OCI-LY1 (cell line): ENCODE data around the gene IRAK1.

Experiments
- H2AFZ ChIP-seq: fragments of 200-600 bp; sonication (generic), shearing (Covaris generic); 2 replicates; pipeline ENCODE4 v1.6.0; 2014; ENCODE audit warnings: antibody characterized with exemption, mild to moderate bottlenecking, low read length
- H3F3A ChIP-seq: fragments of 200-600 bp; sonication (generic), shearing (Covaris generic); 2 replicates; pipeline ENCODE4 v1.6.0; 2014; ENCODE audit warnings: mild to moderate bottlenecking, antibody characterized with exemption, low read length, moderate library complexity; ENCODE audit not compliant: insufficient read depth
- H3K27ac ChIP-seq: fragments of 200-600 bp; sonication (generic); 2 replicates; pipeline ENCODE4 v1.5.1; 2014; ENCODE audit warnings: low read length, mixed run types, mild to moderate bottlenecking, low read depth; ENCODE audit not compliant: poor library complexity, severe bottlenecking
- H3K27me3 ChIP-seq: fragments of 200-600 bp; sonication (generic); 2 replicates; pipeline ENCODE4 v1.6.0; 2014; ENCODE audit warnings: antibody characterized with exemption, mild to moderate bottlenecking, low read length, moderate library complexity; ENCODE audit not compliant: insufficient read depth
- H3K36me3 ChIP-seq: fragments of 200-600 bp; sonication (generic); 2 replicates; pipeline ENCODE4 v1.6.1; 2014; ENCODE audit warnings: mild to moderate bottlenecking, antibody characterized with exemption, low read length, moderate library complexity, mixed read lengths; ENCODE audit not compliant: insufficient read depth
- H3K4me1 ChIP-seq: fragments of 200-600 bp; sonication (generic); 2 replicates; pipeline ENCODE4 v1.5.1; 2014; ENCODE audit warnings: mild to moderate bottlenecking, low read length, moderate library complexity; ENCODE audit not compliant: insufficient read depth, severe bottlenecking
- H3K4me2 ChIP-seq: fragments of 200-600 bp; sonication (generic), shearing (Covaris generic); 2 replicates; pipeline ENCODE4 v1.6.1; 2014; ENCODE audit warnings: low read length
- H3K4me3 ChIP-seq: fragments of 200-600 bp; sonication (generic); 2 replicates; pipeline ENCODE4 v1.5.1; 2014; ENCODE audit warnings: low read length, low read depth, mild to moderate bottlenecking, mixed read lengths; ENCODE audit not compliant: poor library complexity, severe bottlenecking
- H3K79me2 ChIP-seq: fragments of 200-600 bp; shearing (Covaris generic); 2 replicates; pipeline ENCODE4 v1.6.1; 2016; ENCODE audit warnings: mixed run types, low read length, mixed read lengths; ENCODE audit not compliant: insufficient read depth
- H3K9ac ChIP-seq: fragments of 200-600 bp; sonication (generic), shearing (Covaris generic); 2 replicates; pipeline ENCODE4 v1.6.1; 2014; ENCODE audit warnings: mild to moderate bottlenecking, low read length, mixed read lengths
- H3K9me2 ChIP-seq: fragments of 200-600 bp; sonication (generic), shearing (Covaris generic); 2 replicates; pipeline ENCODE4 v1.6.1; 2014; ENCODE audit warnings: low read depth, mild to moderate bottlenecking, low read length, mixed read lengths
- H3K9me3 ChIP-seq: fragments of 200-600 bp; shearing (Covaris generic); 2 replicates; pipeline ENCODE4 v1.6.1; 2014; ENCODE audit warnings: low read length, mixed read lengths
- H4K20me1 ChIP-seq: fragments of 200-600 bp; sonication (generic), shearing (Covaris generic); 2 replicates; pipeline ENCODE4 v1.6.0; 2016; ENCODE audit warnings: mild to moderate bottlenecking, low read length; ENCODE audit not compliant: insufficient read depth
- CTCF ChIP-seq: fragments of 200-600 bp; sonication (generic), shearing (Covaris generic); IDR thresholded peaks from 2 replicates; pipeline ENCODE4 v1.5.1; 2017; ENCODE audit warnings: mild to moderate bottlenecking, antibody characterized with exemption, low read length, moderate library complexity, mixed read lengths
- EZH2 ChIP-seq: fragments of 200-600 bp; sonication (generic), shearing (Covaris generic); IDR thresholded peaks from 2 replicates; pipeline ENCODE4 v1.8.0; 2017; ENCODE audit warnings: borderline replicate concordance, mixed run types, mild to moderate bottlenecking, antibody characterized with exemption, low read length, moderate library complexity, mixed read lengths

Gene IRAK1

GRCh38 chrX:154026136-154027021, 6.7 kb upstream of the IRAK1 start:
- H2AFZ ChIP-seq, result no peak overlapping the region
- TF ChIP-seq CTCF, result no peak
- no peak for TF ChIP-seq EZH2
- peaks cover 19% of the 10 kb centered on the region for H3K4me1 ChIP-seq
- no peaks in the 10 kb centered on the region for H3K9me3 ChIP-seq
- peaks cover 17% of the 10 kb centered on the region for H3K36me3 ChIP-seq
- no peaks in the 10 kb centered on the region for H4K20me1 ChIP-seq
- no peaks in the 10 kb centered on the region for H3K9me2 ChIP-seq
- no peak overlapping the region for H3K4me3 ChIP-seq
- no peak overlapping the region for H3K4me2 ChIP-seq
- no peak overlapping the region for H3K27ac ChIP-seq
- H3K79me2 ChIP-seq, result no peaks in the 10 kb centered on the region
- no peaks in the 10 kb centered on the region for H3F3A ChIP-seq
- H3K27me3 ChIP-seq, result no peaks in the 10 kb centered on the region
- no peak overlapping the region for H3K9ac ChIP-seq

GRCh38 chrX:154025230-154025629, 5.5 kb upstream of the IRAK1 start:
- no peaks in the 10 kb centered on the region for H4K20me1 ChIP-seq
- no peak overlapping the region for H3K4me2 ChIP-seq
- H3F3A ChIP-seq, result no peaks in the 10 kb centered on the region
- H3K9ac ChIP-seq, result no peak overlapping the region
- no peak overlapping the region for H3K27ac ChIP-seq
- H3K4me3 ChIP-seq, result no peak overlapping the region
- TF ChIP-seq EZH2 (no peak), CTCF (no peak)
- no peaks in the 10 kb centered on the region for H3K9me2 ChIP-seq
- H3K27me3 ChIP-seq, result no peaks in the 10 kb centered on the region
- no peaks in the 10 kb centered on the region for H3K79me2 ChIP-seq
- H3K4me1 ChIP-seq, result peaks cover 30% of the 10 kb centered on the region
- H2AFZ ChIP-seq, result no peak overlapping the region
- no peaks in the 10 kb centered on the region for H3K9me3 ChIP-seq
- peaks cover 14% of the 10 kb centered on the region for H3K36me3 ChIP-seq

- H3K79me2 ChIP-seq, result no peaks in the 10 kb centered on the region
- no peak for TF ChIP-seq EZH2
- TF ChIP-seq CTCF, result no peak
- H3K9me2 ChIP-seq, result no peaks in the 10 kb centered on the region
- H3K4me1 ChIP-seq, result peaks cover 31% of the 10 kb centered on the region
- H3K36me3 ChIP-seq, result peaks cover 7% of the 10 kb centered on the region
- no peak overlapping the region for H3K4me3 ChIP-seq
- no peaks in the 10 kb centered on the region for H4K20me1 ChIP-seq
- no peaks in the 10 kb centered on the region for H3K9me3 ChIP-seq
- no peaks in the 10 kb centered on the region for H3K27me3 ChIP-seq
- no peak overlapping the region for H3K9ac ChIP-seq
- no peak overlapping the region for H2AFZ ChIP-seq
- H3K27ac ChIP-seq, result no peak overlapping the region
- no peak overlapping the region for H3K4me2 ChIP-seq
- no peaks in the 10 kb centered on the region for H3F3A ChIP-seq
Observed at GRCh38 chrX:154024271-154024670, 4.6 kb upstream of the IRAK1 start.
